Measurements from ENCODE around the gene NTRK2.

The NTRK2 gene

GRCh38 chr9:84996029-84996428, 326.5 kb downstream of the NTRK2 start:
- Histone ChIP-seq H3K27ac (ENCODE audit: low read depth, low read length) (no peak overlapping the region), H3K27me3 (ENCODE audit: control insufficient read depth in 1 of 2, insufficient read depth in 2 of 2, low read length in 2 of 2) (no peaks in the 10 kb centered on the region), H3K36me3 (ENCODE audit: insufficient read depth, low read length) (no peaks in the 10 kb centered on the region), H3K4me1 (ENCODE audit: insufficient read depth, low read length) (no peaks in the 10 kb centered on the region), H3K9ac (ENCODE audit: low read length) (no peak overlapping the region), H3K9me3 (ENCODE audit: low read length) (peaks cover 4% of the 10 kb centered on the region), H3K4me3 (ENCODE audit: low read depth in 1 of 2, low read length in 2 of 2) (no peak overlapping the region)

- Histone ChIP-seq H3K4me3 (ENCODE audit: low read depth in 1 of 2, low read length in 2 of 2) (no peak overlapping the region), H3K9ac (ENCODE audit: low read length) (no peak overlapping the region), H3K27ac (ENCODE audit: low read depth, low read length) (no peak overlapping the region), H3K27me3 (ENCODE audit: control insufficient read depth in 1 of 2, insufficient read depth in 2 of 2, low read length in 2 of 2) (no peaks in the 10 kb centered on the region), H3K9me3 (ENCODE audit: low read length) (peaks cover 4% of the 10 kb centered on the region), H3K36me3 (ENCODE audit: insufficient read depth, low read length) (no peaks in the 10 kb centered on the region), H3K4me1 (ENCODE audit: insufficient read depth, low read length) (no peaks in the 10 kb centered on the region)
Measured at GRCh38 chr9:84996716-84997115, 327.2 kb downstream of the NTRK2 start.

GRCh38 chr9:84997472-84997871, 327.9 kb downstream of the NTRK2 start:
- H3K4me3 ChIP-seq (ENCODE audit: low read depth in 1 of 2, low read length in 2 of 2): no peak overlapping the region
- H3K9ac ChIP-seq (ENCODE audit: low read length): no peak overlapping the region
- H3K9me3 ChIP-seq (ENCODE audit: low read length): peaks cover 4% of the 10 kb centered on the region
- H3K36me3 ChIP-seq (ENCODE audit: insufficient read depth, low read length): no peaks in the 10 kb centered on the region
- H3K4me1 ChIP-seq (ENCODE audit: insufficient read depth, low read length): no peaks in the 10 kb centered on the region
- no peaks in the 10 kb centered on the region for H3K27me3 ChIP-seq (ENCODE audit: control insufficient read depth in 1 of 2, insufficient read depth in 2 of 2, low read length in 2 of 2)
- H3K27ac ChIP-seq (ENCODE audit: low read depth, low read length): no peak overlapping the region

GRCh38 chr9:84998639-84999038, 329.1 kb downstream of the NTRK2 start:
- H3K4me1 ChIP-seq (ENCODE audit: insufficient read depth, low read length): no peaks in the 10 kb centered on the region
- no peak overlapping the region for H3K4me3 ChIP-seq (ENCODE audit: low read depth in 1 of 2, low read length in 2 of 2)
- H3K9me3 ChIP-seq (ENCODE audit: low read length): peaks cover 4% of the 10 kb centered on the region
- no peak overlapping the region for H3K9ac ChIP-seq (ENCODE audit: low read length)
- H3K36me3 ChIP-seq (ENCODE audit: insufficient read depth, low read length): no peaks in the 10 kb centered on the region
- H3K27me3 ChIP-seq (ENCODE audit: control insufficient read depth in 1 of 2, insufficient read depth in 2 of 2, low read length in 2 of 2): no peaks in the 10 kb centered on the region
- H3K27ac ChIP-seq (ENCODE audit: low read depth, low read length): no peak overlapping the region

GRCh38 chr9:84999788-85000187, 330.3 kb downstream of the NTRK2 start:
- Histone ChIP-seq H3K27me3 (ENCODE audit: control insufficient read depth in 1 of 2, insufficient read depth in 2 of 2, low read length in 2 of 2) (no peaks in the 10 kb centered on the region), H3K36me3 (ENCODE audit: insufficient read depth, low read length) (no peaks in the 10 kb centered on the region), H3K27ac (ENCODE audit: low read depth, low read length) (no peak overlapping the region), H3K4me3 (ENCODE audit: low read depth in 1 of 2, low read length in 2 of 2) (no peak overlapping the region), H3K9me3 (ENCODE audit: low read length) (peaks cover 4% of the 10 kb centered on the region), H3K4me1 (ENCODE audit: insufficient read depth, low read length) (no peaks in the 10 kb centered on the region), H3K9ac (ENCODE audit: low read length) (no peak overlapping the region)

GRCh38 chr9:85001925-85002324, 332.4 kb downstream of the NTRK2 start:
- Histone ChIP-seq H3K9me3 (ENCODE audit: low read length) (peaks cover 4% of the 10 kb centered on the region), H3K9ac (ENCODE audit: low read length) (no peak overlapping the region), H3K27ac (ENCODE audit: low read depth, low read length) (no peak overlapping the region), H3K4me1 (ENCODE audit: insufficient read depth, low read length) (no peaks in the 10 kb centered on the region), H3K36me3 (ENCODE audit: insufficient read depth, low read length) (no peaks in the 10 kb centered on the region), H3K27me3 (ENCODE audit: control insufficient read depth in 1 of 2, insufficient read depth in 2 of 2, low read length in 2 of 2) (no peaks in the 10 kb centered on the region), H3K4me3 (ENCODE audit: low read depth in 1 of 2, low read length in 2 of 2) (no peak overlapping the region)

- Histone ChIP-seq H3K4me1 (ENCODE audit: insufficient read depth, low read length) (no peaks in the 10 kb centered on the region), H3K9ac (ENCODE audit: low read length) (no peak overlapping the region), H3K9me3 (ENCODE audit: low read length) (peaks cover 4% of the 10 kb centered on the region), H3K27ac (ENCODE audit: low read depth, low read length) (no peak overlapping the region), H3K27me3 (ENCODE audit: control insufficient read depth in 1 of 2, insufficient read depth in 2 of 2, low read length in 2 of 2) (no peaks in the 10 kb centered on the region), H3K4me3 (ENCODE audit: low read depth in 1 of 2, low read length in 2 of 2) (no peak overlapping the region), H3K36me3 (ENCODE audit: insufficient read depth, low read length) (no peaks in the 10 kb centered on the region)
Measured at GRCh38 chr9:85004818-85005413, 335.4 kb downstream of the NTRK2 start.

- H3K27ac ChIP-seq (ENCODE audit: low read depth, low read length): no peak overlapping the region
- no peak overlapping the region for H3K9ac ChIP-seq (ENCODE audit: low read length)
- no peaks in the 10 kb centered on the region for H3K4me1 ChIP-seq (ENCODE audit: insufficient read depth, low read length)
- no peaks in the 10 kb centered on the region for H3K36me3 ChIP-seq (ENCODE audit: insufficient read depth, low read length)
- H3K4me3 ChIP-seq (ENCODE audit: low read depth in 1 of 2, low read length in 2 of 2): no peak overlapping the region
- no peaks in the 10 kb centered on the region for H3K9me3 ChIP-seq (ENCODE audit: low read length)
- no peaks in the 10 kb centered on the region for H3K27me3 ChIP-seq (ENCODE audit: control insufficient read depth in 1 of 2, insufficient read depth in 2 of 2, low read length in 2 of 2)
Measured at GRCh38 chr9:85007748-85008147, 338.2 kb downstream of the NTRK2 start.

GRCh38 chr9:85008215-85008614, 338.7 kb downstream of the NTRK2 start:
- H3K36me3 ChIP-seq (ENCODE audit: insufficient read depth, low read length): no peaks in the 10 kb centered on the region
- H3K9me3 ChIP-seq (ENCODE audit: low read length): no peaks in the 10 kb centered on the region
- H3K27ac ChIP-seq (ENCODE audit: low read depth, low read length): no peak overlapping the region
- H3K9ac ChIP-seq (ENCODE audit: low read length): no peak overlapping the region
- H3K4me1 ChIP-seq (ENCODE audit: insufficient read depth, low read length): no peaks in the 10 kb centered on the region
- no peak overlapping the region for H3K4me3 ChIP-seq (ENCODE audit: low read depth in 1 of 2, low read length in 2 of 2)
- no peaks in the 10 kb centered on the region for H3K27me3 ChIP-seq (ENCODE audit: control insufficient read depth in 1 of 2, insufficient read depth in 2 of 2, low read length in 2 of 2)

GRCh38 chr9:85009251-85009650, 339.7 kb downstream of the NTRK2 start:
- Histone ChIP-seq H3K27ac (ENCODE audit: low read depth, low read length) (no peak overlapping the region), H3K27me3 (ENCODE audit: control insufficient read depth in 1 of 2, insufficient read depth in 2 of 2, low read length in 2 of 2) (no peaks in the 10 kb centered on the region), H3K4me3 (ENCODE audit: low read depth in 1 of 2, low read length in 2 of 2) (no peak overlapping the region), H3K4me1 (ENCODE audit: insufficient read depth, low read length) (no peaks in the 10 kb centered on the region), H3K9ac (ENCODE audit: low read length) (no peak overlapping the region), H3K36me3 (ENCODE audit: insufficient read depth, low read length) (no peaks in the 10 kb centered on the region), H3K9me3 (ENCODE audit: low read length) (no peaks in the 10 kb centered on the region)

- no peaks in the 10 kb centered on the region for H3K4me1 ChIP-seq (ENCODE audit: insufficient read depth, low read length)
- no peak overlapping the region for H3K4me3 ChIP-seq (ENCODE audit: low read depth in 1 of 2, low read length in 2 of 2)
- H3K27me3 ChIP-seq (ENCODE audit: control insufficient read depth in 1 of 2, insufficient read depth in 2 of 2, low read length in 2 of 2): no peaks in the 10 kb centered on the region
- H3K9me3 ChIP-seq (ENCODE audit: low read length): no peaks in the 10 kb centered on the region
- H3K36me3 ChIP-seq (ENCODE audit: insufficient read depth, low read length): no peaks in the 10 kb centered on the region
- no peak overlapping the region for H3K27ac ChIP-seq (ENCODE audit: low read depth, low read length)
- H3K9ac ChIP-seq (ENCODE audit: low read length): no peak overlapping the region
Measured at GRCh38 chr9:85013703-85014102, 344.2 kb downstream of the NTRK2 start.

GRCh38 chr9:85014292-85014691, 344.8 kb downstream of the NTRK2 start:
- no peaks in the 10 kb centered on the region for H3K9me3 ChIP-seq (ENCODE audit: low read length)
- H3K4me1 ChIP-seq (ENCODE audit: insufficient read depth, low read length): no peaks in the 10 kb centered on the region
- H3K36me3 ChIP-seq (ENCODE audit: insufficient read depth, low read length): no peaks in the 10 kb centered on the region
- H3K9ac ChIP-seq (ENCODE audit: low read length): no peak overlapping the region
- no peaks in the 10 kb centered on the region for H3K27me3 ChIP-seq (ENCODE audit: control insufficient read depth in 1 of 2, insufficient read depth in 2 of 2, low read length in 2 of 2)
- H3K27ac ChIP-seq (ENCODE audit: low read depth, low read length): no peak overlapping the region
- no peak overlapping the region for H3K4me3 ChIP-seq (ENCODE audit: low read depth in 1 of 2, low read length in 2 of 2)

Data from muscle layer of colon (tissue), 2 donors.